ENCODE measurements around the gene COQ9.

GRCh38 chr16:57504001-57504400, 56.7 kb downstream of the COQ9 start:
- TF ChIP-seq CTCF (conservative IDR thresholded peaks at IDR 0.05 in 1 of 2, IDR thresholded peaks at IDR 0.05 in 1 of 2; ENCODE audit: extremely low read depth in 1 of 2, insufficient read depth in 1 of 2, low read depth in 1 of 2, low read length in 2 of 2) (no peak), EZH2 (IDR thresholded peaks at IDR 0.05; ENCODE audit: borderline replicate concordance, low read length) (no peak)
